GM19467 (cell line): ENCODE data around the gene COX8A.

ENCODE experiments used
- ATAC-seq: cut with Tn5 transposase; IDR thresholded peaks from one replicate; pipeline ENCODE4 v1.9.1; 2021; ENCODE audit warnings: mild to moderate bottlenecking, moderate library complexity; ENCODE audit not compliant: unreplicated experiment

The COX8A gene

GRCh38 chr11:64019106-64020037 lies 45.0 kb downstream of the COX8A start:
- no peak for ATAC-seq

GRCh38 chr11:64020976-64021756 lies 46.7 kb downstream of the COX8A start:
- no peak for ATAC-seq

DNA sequence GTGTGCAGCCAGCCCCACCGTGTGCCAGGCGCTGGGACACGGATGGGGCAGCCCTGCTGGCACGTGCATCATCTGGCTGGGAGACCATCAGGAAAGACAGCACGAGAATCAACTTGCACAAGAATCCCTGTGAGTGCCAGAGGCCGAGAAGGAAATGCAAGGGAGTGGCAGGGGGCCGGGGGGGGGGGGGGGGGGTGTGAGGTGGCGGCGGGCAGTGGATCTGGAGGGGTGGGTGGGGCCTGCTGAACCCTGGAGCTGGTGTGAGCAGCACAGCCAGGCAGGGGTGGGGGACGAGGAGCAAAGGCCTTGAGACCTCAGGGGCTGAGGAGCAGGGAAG lies 47.3 kb downstream of the COX8A start:
- no peak for ATAC-seq

DNA sequence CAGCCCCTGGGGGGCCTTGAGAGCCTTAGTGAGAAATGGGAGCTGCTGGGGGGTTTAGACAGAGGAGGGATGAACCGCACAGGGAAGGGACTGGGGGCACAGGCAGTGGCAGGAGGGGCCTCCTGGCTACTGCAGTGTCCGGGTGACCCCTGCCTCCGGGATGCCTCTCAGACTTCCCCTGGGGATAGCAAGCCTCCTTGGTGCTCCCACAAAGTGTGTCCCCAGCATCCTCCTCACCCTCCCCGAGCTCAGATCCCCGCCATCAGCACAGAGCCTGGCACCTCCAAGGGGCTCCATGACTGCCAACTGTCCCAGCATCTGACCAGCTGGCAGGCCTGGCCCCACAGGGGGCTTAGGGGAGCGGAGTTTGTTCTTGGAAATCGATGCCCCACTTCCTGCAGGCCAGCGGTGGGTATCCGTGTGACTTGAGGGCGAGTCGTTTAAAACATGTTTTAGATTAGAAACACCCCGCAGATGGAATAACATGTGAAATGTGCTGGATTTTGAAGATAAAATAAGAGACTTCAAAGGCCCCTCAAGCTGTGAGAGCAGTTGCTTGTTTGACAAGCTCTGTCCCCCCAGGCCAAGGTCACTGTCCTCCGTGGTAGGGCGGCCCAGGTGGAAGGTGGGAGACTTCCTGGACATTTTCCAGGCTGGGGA lies 47.8 kb downstream of the COX8A start:
- no peak for ATAC-seq

GRCh38 chr11:64023712-64024710 lies 49.6 kb downstream of the COX8A start:
- ATAC-seq: no peak

DNA sequence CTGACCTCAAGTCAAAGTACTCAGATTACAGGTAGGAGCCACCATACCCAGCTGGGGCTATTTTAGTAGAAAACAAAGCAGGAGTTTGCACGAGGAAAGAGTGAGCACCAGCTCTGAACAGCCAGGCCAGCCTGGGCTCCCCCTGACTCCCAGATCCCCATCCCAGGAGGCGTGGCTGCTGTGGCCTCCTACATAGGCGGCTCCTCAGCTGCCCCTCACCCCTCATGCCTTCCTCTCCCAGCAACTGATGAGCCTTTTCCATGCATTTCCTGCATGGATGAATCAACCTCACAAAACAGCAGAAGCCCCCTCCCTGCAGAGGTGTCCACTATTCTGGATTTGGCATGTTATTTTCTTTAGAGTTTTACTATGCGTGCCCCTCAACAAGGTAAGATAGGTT lies 50.8 kb downstream of the COX8A start:
- no peak for ATAC-seq
